Gastrocnemius medialis (tissue), 4 donors: ENCODE results near the gene HES1.

Experiments
- POLR2A ChIP-seq, 2 donors: fragments of 450-650 bp; IDR thresholded peaks; one replicate each; pipeline ENCODE4 v1.6.1; 2017; ENCODE audit warnings: antibody characterized with exemption in 2 of 2, mild to moderate bottlenecking in 2 of 2, moderate library complexity in 2 of 2
- TF ChIP-seq, protein P1 (sequence below), 5 experiments: fragments of 450-650 bp in 3 of 5; fragments of 200-600 bp in 2 of 5; sonication (generic) in 2 of 5; IDR thresholded peaks in 4 of 5; conservative IDR thresholded peaks in 1 of 5; 1 replicate in 4 of 5; 2 replicates in 1 of 5; pipeline ENCODE4 v1.5.1; 2016 to 2019; ENCODE audit warnings: antibody characterized with exemption in 5 of 5, mild to moderate bottlenecking in 3 of 5, moderate library complexity in 3 of 5

GRCh38 chr3:194135516-194135805 is 487 bp upstream of the HES1 start:
- no peak for TF ChIP-seq POLR2A (IDR thresholded peaks at IDR 0.05)
- TF ChIP-seq, protein P1, sequence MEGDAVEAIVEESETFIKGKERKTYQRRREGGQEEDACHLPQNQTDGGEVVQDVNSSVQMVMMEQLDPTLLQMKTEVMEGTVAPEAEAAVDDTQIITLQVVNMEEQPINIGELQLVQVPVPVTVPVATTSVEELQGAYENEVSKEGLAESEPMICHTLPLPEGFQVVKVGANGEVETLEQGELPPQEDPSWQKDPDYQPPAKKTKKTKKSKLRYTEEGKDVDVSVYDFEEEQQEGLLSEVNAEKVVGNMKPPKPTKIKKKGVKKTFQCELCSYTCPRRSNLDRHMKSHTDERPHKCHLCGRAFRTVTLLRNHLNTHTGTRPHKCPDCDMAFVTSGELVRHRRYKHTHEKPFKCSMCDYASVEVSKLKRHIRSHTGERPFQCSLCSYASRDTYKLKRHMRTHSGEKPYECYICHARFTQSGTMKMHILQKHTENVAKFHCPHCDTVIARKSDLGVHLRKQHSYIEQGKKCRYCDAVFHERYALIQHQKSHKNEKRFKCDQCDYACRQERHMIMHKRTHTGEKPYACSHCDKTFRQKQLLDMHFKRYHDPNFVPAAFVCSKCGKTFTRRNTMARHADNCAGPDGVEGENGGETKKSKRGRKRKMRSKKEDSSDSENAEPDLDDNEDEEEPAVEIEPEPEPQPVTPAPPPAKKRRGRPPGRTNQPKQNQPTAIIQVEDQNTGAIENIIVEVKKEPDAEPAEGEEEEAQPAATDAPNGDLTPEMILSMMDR (IDR thresholded peaks at IDR 0.05 in 4 of 5, conservative IDR thresholded peaks at IDR 0.05 in 1 of 5): no peak
